Spleen (tissue), 7 donors: ENCODE data around the gene NOP9.

Experiments used
- CTCF ChIP-seq, 11 experiments: fragments of 200-600 bp in 7 of 11; fragments of 450-650 bp in 4 of 11; sonication (generic) in 4 of 11; IDR thresholded peaks in 8 of 11; conservative IDR thresholded peaks in 3 of 11; 1 replicate in 7 of 11; 2 replicates in 4 of 11; pipeline versions ENCODE4 v1.4.0 to v1.8.0; 2016 to 2021; ENCODE audit warnings: antibody characterized with exemption in 11 of 11, inconsistent platforms in 4 of 11, mild to moderate bottlenecking in 1 of 11
- POLR2A ChIP-seq, 3 donors: fragments of 450-650 bp; IDR thresholded peaks; one replicate each; pipeline ENCODE4 v1.5.1; 2017; ENCODE audit warnings: antibody characterized with exemption in 3 of 3, mild to moderate bottlenecking in 1 of 3
- POLR2AphosphoS5 ChIP-seq, 3 donors: sonication (generic); formaldehyde crosslinking; IDR thresholded peaks; one replicate each; pipeline ENCODE4 v1.5.1; 2017; ENCODE audit warnings: antibody characterized with exemption in 3 of 3
- donor health status: DM: no; HTN: no; CAD: no; lungs with moderate emphysema.
- donor health status: DM: no; HTN: no; CAD: no.
- donor health status: DM: no; HTN: no; CAD: no.

- TF ChIP-seq POLR2AphosphoS5 (IDR thresholded peaks at IDR 0.05) (no peak), POLR2A (IDR thresholded peaks at IDR 0.05) (no peak), CTCF (IDR thresholded peaks at IDR 0.05 in 8 of 11, conservative IDR thresholded peaks at IDR 0.05 in 3 of 11) (no peak)
Observed at GRCh38 chr14:24343795-24344660, 44.4 kb downstream of the NOP9 start.
